ENCODE data around the gene ZEB2.

- no peak for TF ChIP-seq CTCF (IDR thresholded peaks at IDR 0.05)
- TF ChIP-seq POLR2A (IDR thresholded peaks at IDR 0.05), result no peak
These were observed 114.6 kb downstream of the ZEB2 start for GRCh38 chr2:144405321-144405720.
